ENCODE results near the gene ZFP42. TPM values are rescaled to one million over a fixed set of nuclear protein-coding genes. Genes with fewer than 3 reads are reported as not detected.

ZFP42 gene
- total RNA-seq, 1 donor from 2014 or later: not detected

- no peak overlapping the region for H3K4me3 Mint-ChIP-seq
- H3K27ac Mint-ChIP-seq: no peak overlapping the region
- peaks cover 6% of the 10 kb centered on the region for H3K9me3 Mint-ChIP-seq
- CTCF ChIA-PET: no interaction called here
- TF ChIP-seq CTCF (IDR thresholded peaks at IDR 0.05): no peak
- no peaks in the 10 kb centered on the region for H3K27me3 Mint-ChIP-seq
- POLR2A ChIA-PET: no interaction called here
- no peak for DNase-seq
- intact Hi-C loops (cut with micrococcal nuclease): no loop called here
- H3K4me1 Mint-ChIP-seq: no peaks in the 10 kb centered on the region
- no peak for ATAC-seq (ENCODE audit: low read depth)
- no peaks in the 10 kb centered on the region for H3K36me3 Mint-ChIP-seq (ENCODE audit: low read depth)
Measured at GRCh38 chr4:188016754-188017153, 21.2 kb downstream of the ZFP42 start.

GRCh38 chr4:188018262-188018661 lies 22.7 kb downstream of the ZFP42 start:
- no peak for TF ChIP-seq CTCF (IDR thresholded peaks at IDR 0.05)
- POLR2A ChIA-PET: no interaction called here
- Mint-ChIP-seq H3K9me3 (peaks cover 4% of the 10 kb centered on the region), H3K4me3 (no peak overlapping the region), H3K27me3 (no peaks in the 10 kb centered on the region), H3K36me3 (ENCODE audit: low read depth) (no peaks in the 10 kb centered on the region), H3K4me1 (no peaks in the 10 kb centered on the region), H3K27ac (no peak overlapping the region)
- DNase-seq (no peak), ATAC-seq (ENCODE audit: low read depth) (no peak)
- intact Hi-C loops (cut with micrococcal nuclease): no loop called here
- CTCF ChIA-PET: no interaction called here

GRCh38 chr4:188021548-188022249 lies 26.1 kb downstream of the ZFP42 start:
- no peak for DNase-seq
- POLR2A ChIA-PET: no interaction called here
- no peaks in the 10 kb centered on the region for H3K36me3 Mint-ChIP-seq (ENCODE audit: low read depth)
- intact Hi-C loops (cut with micrococcal nuclease): no loop called here
- H3K4me1 Mint-ChIP-seq: no peaks in the 10 kb centered on the region
- TF ChIP-seq CTCF (IDR thresholded peaks at IDR 0.05): no peak
- no peak for ATAC-seq (ENCODE audit: low read depth)
- no peak overlapping the region for H3K27ac Mint-ChIP-seq
- H3K4me3 Mint-ChIP-seq: no peak overlapping the region
- H3K9me3 Mint-ChIP-seq: peaks cover 4% of the 10 kb centered on the region
- H3K27me3 Mint-ChIP-seq: no peaks in the 10 kb centered on the region
- CTCF ChIA-PET: no interaction called here

GRCh38 chr4:188023682-188024081 lies 28.1 kb downstream of the ZFP42 start:
- ChIA-PET CTCF (no interaction called here), POLR2A (no interaction called here)
- intact Hi-C loops (cut with micrococcal nuclease): no loop called here

GRCh38 chr4:188025476-188025875 lies 29.9 kb downstream of the ZFP42 start:
- intact Hi-C loops (cut with micrococcal nuclease): no loop called here
- Mint-ChIP-seq H3K27ac (no peak overlapping the region), H3K4me3 (no peak overlapping the region), H3K9me3 (peaks cover 7% of the 10 kb centered on the region), H3K36me3 (ENCODE audit: low read depth) (no peaks in the 10 kb centered on the region), H3K27me3 (no peaks in the 10 kb centered on the region), H3K4me1 (no peaks in the 10 kb centered on the region)
- ChIA-PET CTCF (no interaction called here), POLR2A (no interaction called here)
- no peak for DNase-seq
- TF ChIP-seq CTCF (IDR thresholded peaks at IDR 0.05): no peak
- ATAC-seq (ENCODE audit: low read depth): no peak

More at GRCh38 chr4:188023682-188024081, 28.1 kb downstream of the ZFP42 start:
- Mint-ChIP-seq H3K27ac (no peak overlapping the region), H3K9me3 (peaks cover 2% of the 10 kb centered on the region), H3K36me3 (ENCODE audit: low read depth) (no peaks in the 10 kb centered on the region), H3K27me3 (no peaks in the 10 kb centered on the region), H3K4me1 (no peaks in the 10 kb centered on the region), H3K4me3 (no peak overlapping the region)
- no peak for TF ChIP-seq CTCF (IDR thresholded peaks at IDR 0.05)
- ATAC-seq (ENCODE audit: low read depth): no peak
- DNase-seq: no peak

All from activated B cell treated with CpG ODN at 0.5 μM for 24 hours (primary cell).